ENCODE results near the gene CCDC102B. TPM values are rescaled to one million over a fixed set of nuclear protein-coding genes. Genes with fewer than 3 reads are reported as not detected.

Gene CCDC102B
- total and polyA plus RNA-seq, 2 of the 8 experiments (the other 6 are each of a cell fraction or from before 2014, with no cell fraction given), result 0.80 to 1.1 TPM

- no peak for TF ChIP-seq SAP30 (IDR thresholded peaks at IDR 0.05; ENCODE audit: insufficient read depth, insufficient replicate concordance, low read length)
These were observed 181.9 kb downstream of the CCDC102B start (continued) for GRCh38 chr18:68979737-68980136.

- H3K4me2 ChIP-seq (ENCODE audit: insufficient read depth in 1 of 2, low read depth in 2 of 2, low read length in 2 of 2), result no peak overlapping the region
- H2BK5ac ChIP-seq (ENCODE audit: low read depth, low read length), result no peak overlapping the region
- CTCF ChIA-PET (ENCODE audit: partially characterized antibody), result no interaction called here
- no peaks in the 10 kb centered on the region for H3K23me2 ChIP-seq (ENCODE audit: low read depth, low read length)
- H3K4me1 ChIP-seq (replicated peaks in 1 of 4; ENCODE audit: control insufficient read depth in 3 of 4, insufficient read depth in 4 of 4, low read length in 3 of 4), result no peaks in the 10 kb centered on the region
- no peak overlapping the region for H4K5ac ChIP-seq (ENCODE audit: insufficient read length, low read depth, low read length)
- H3K18ac ChIP-seq (ENCODE audit: extremely low read depth, low read length), result no peak overlapping the region
- no peak overlapping the region for H2AFZ ChIP-seq (ENCODE audit: low read length)
- H3K4ac ChIP-seq (replicated peaks; ENCODE audit: insufficient read length, low read depth, low read length), result no peak overlapping the region
- no peaks in the 10 kb centered on the region for H3K27me3 ChIP-seq (replicated peaks in 1 of 4; ENCODE audit: control insufficient read depth in 3 of 4, extremely low read depth in 1 of 4, insufficient read depth in 3 of 4, low read length in 3 of 4)
- no peak for FAIRE-seq
- no peaks in the 10 kb centered on the region for H3K36me3 ChIP-seq (ENCODE audit: control insufficient read depth in 2 of 4, insufficient read depth in 4 of 4, low read length in 3 of 4)
- POLR2A ChIA-PET (ENCODE audit: partially characterized antibody), result no interaction called here
- no peak for DNase-seq (ENCODE audit: low read depth in 1 of 2, low spot score in 2 of 2)
- no peak overlapping the region for H3K9ac ChIP-seq (replicated peaks in 1 of 4; ENCODE audit: extremely low read depth in 1 of 4, low read depth in 3 of 4, low read length in 3 of 4)
- H3K27ac ChIP-seq (ENCODE audit: low read depth, low read length), result no peak overlapping the region
- no peak overlapping the region for H2BK15ac ChIP-seq (ENCODE audit: low read length)
- H3K4me3 ChIP-seq (ENCODE audit: extremely low read depth in 1 of 4, insufficient read depth in 2 of 4, low read depth in 3 of 4, low read length in 4 of 4), result no peak overlapping the region
- no peak overlapping the region for H3K56ac ChIP-seq (replicated peaks; ENCODE audit: insufficient read length, low read depth, low read length)
- H4K8ac ChIP-seq (ENCODE audit: extremely low read depth, insufficient read depth, low read length), result no peak overlapping the region
- H3K23ac ChIP-seq (ENCODE audit: insufficient read length), result no peak overlapping the region
- H3K79me1 ChIP-seq (ENCODE audit: low read depth, low read length), result no peaks in the 10 kb centered on the region
- H4K20me1 ChIP-seq (replicated peaks in 1 of 2; ENCODE audit: control insufficient read depth in 1 of 2, insufficient read depth in 2 of 2, low read length in 2 of 2), result no peaks in the 10 kb centered on the region
- no peak overlapping the region for H2BK12ac ChIP-seq (ENCODE audit: low read depth, low read length)
- H3K9me3 ChIP-seq (ENCODE audit: insufficient read depth in 2 of 2, low read depth in 1 of 2, low read length in 1 of 2), result no peaks in the 10 kb centered on the region
- no peak overlapping the region for H2BK20ac ChIP-seq (ENCODE audit: low read length)
- no peaks in the 10 kb centered on the region for H3K79me2 ChIP-seq (ENCODE audit: control insufficient read depth in 1 of 2, insufficient read depth in 2 of 2, low read length in 2 of 2)
- no peak overlapping the region for H4K91ac ChIP-seq (replicated peaks; ENCODE audit: insufficient read length, low read length)
- no peak overlapping the region for H2AK5ac ChIP-seq (ENCODE audit: low read depth, low read length)
- H3K14ac ChIP-seq (ENCODE audit: insufficient read length), result no peak overlapping the region
- H2BK120ac ChIP-seq (replicated peaks; ENCODE audit: low read depth, low read length), result no peak overlapping the region
- TF ChIP-seq RXRA (IDR thresholded peaks at IDR 0.05; ENCODE audit: insufficient read depth, low read depth, low read length) (no peak), BCL11A (IDR thresholded peaks at IDR 0.05; ENCODE audit: low read depth in 2 of 2, low read length in 2 of 2) (no peak), TCF12 (IDR thresholded peaks at IDR 0.05; ENCODE audit: low read depth, low read length) (no peak), SIX5 (IDR thresholded peaks at IDR 0.05; ENCODE audit: low read depth, low read length) (no peak), CBX8 (IDR thresholded peaks at IDR 0.05; ENCODE audit: borderline replicate concordance, low read depth, low read length) (no peak), FOSL1 (IDR thresholded peaks at IDR 0.05; ENCODE audit: insufficient read depth, low read depth, low read length) (no peak), PHF8 (conservative IDR thresholded peaks at IDR 0.05; ENCODE audit: low read depth, low read length) (no peak), EP300 (IDR thresholded peaks at IDR 0.05; ENCODE audit: borderline replicate concordance in 1 of 2, low read depth in 2 of 2, low read length in 2 of 2) (no peak), ATF2 (IDR thresholded peaks at IDR 0.05; ENCODE audit: low read length) (no peak), RNF2 (IDR thresholded peaks at IDR 0.05; ENCODE audit: borderline replicate concordance, low read depth, low read length, missing control alignments, poor library complexity, severe bottlenecking) (no peak)
These were observed 185.2 kb downstream of the CCDC102B start for GRCh38 chr18:68983126-68983525.
